Pancreas (tissue), 10 donors: ENCODE measurements around the gene HES4. TPM values are rescaled to one million over a fixed set of nuclear protein-coding genes. Genes with fewer than 3 reads are reported as not detected.
"Not testable (repeated sequence)": the region's sequence is repeated elsewhere in the genome, so short reads cannot be mapped to it uniquely, and the experiment has no call there.

Source experiments
- ATAC-seq, 4 donors: fragments of 200-7000 bp; cut with Tn5 transposase; one replicate each; pipeline versions ENCODE4 v1.8.0 to v1.9.1; 2020; ENCODE audit warnings: mild to moderate bottlenecking in 4 of 4, moderate library complexity in 4 of 4
- DNase-seq, 6 donors: peaks; one replicate each; pipeline ENCODE4 v3.0.0-alpha.2; 2020
- FAIRE-seq: peaks from 2 replicates; lab custom pipeline; 2012; peaks lifted over from hg19 to GRCh38; lab: Jason Lieb, UNC
- H3K27ac ChIP-seq, 4 donors: fragments of 200-600 bp; sonication (generic); 1 replicate in 3 of 4; 2 replicates in 1 of 4; pipeline versions ENCODE4 v1.5.0 to v1.8.0; 2020
- H3K27me3 ChIP-seq, 4 donors: fragments of 200-600 bp; one replicate each; pipeline ENCODE4 v1.8.0; 2021
- H3K36me3 ChIP-seq, 3 donors: fragments of 200-600 bp; sonication (generic) in 1 of 3; one replicate each; pipeline versions ENCODE4 v1.5.0 to v1.8.0; 2020 to 2021
- H3K4me1 ChIP-seq, 3 donors: fragments of 200-600 bp; one replicate each; pipeline ENCODE4 v1.8.0; 2021
- H3K4me3 ChIP-seq, 4 donors: fragments of 200-600 bp; sonication (generic) in 2 of 4; one replicate each; pipeline versions ENCODE4 v1.5.0 to v1.8.0; 2020 to 2021
- H3K9me3 ChIP-seq, 4 donors: fragments of 200-600 bp; one replicate each; pipeline ENCODE4 v1.8.0; 2021
- CTCF ChIP-seq, 4 donors: fragments of 200-600 bp; sonication (generic) in 3 of 4; IDR thresholded peaks; one replicate each; pipeline versions ENCODE4 v1.5.0 to v1.8.0; 2021; ENCODE audit warnings: antibody characterized with exemption in 4 of 4
- WGBS, 2 donors: extraction: QIAGEN DNeasy Blood & Tissue Kit; methylation state at CpG; one replicate each; pipeline ENCODE4 v1.1.7; 2013; 5-methylcytosine and 5-hydroxymethylcytosine counted together
- intact Hi-C, 3 donors: fragments of 100-400 bp; cut with DNase I; formaldehyde crosslinking; loops; one replicate each; pipeline versions ENCODE4 v1.11.1 to v1.14.2; 2022
- polyA plus RNA-seq, 2 donors: library from polyadenylated mRNA; stranded (reverse); fragments of 200-250 nt; gene quantifications; one replicate each; pipeline ENCODE4 v1.2.3, GENCODE V29; 2013
- total RNA-seq, 6 donors: library from RNA; stranded (reverse); fragmentation: NEBNext Ultra II Directional in 4 of 6; extraction: Animal tissue kit (Norgen Biotek cat#: 25700) in 4 of 6; gene quantifications; one replicate each; pipeline versions ENCODE4 v1.2.1 to v1.2.4, GENCODE V29; 2021 to 2023
- donor health status: healthy with polysubstance abuse.
- donor health status: DM: no; HTN: no; CAD: no; lungs with moderate emphysema.
- donor health status: DM: no; HTN: no; CAD: no.
- donor health status: control.
- donor health status: control.
- donor health status: Bipolar disorder and iron deficiency.
- donor health status: DM: yes; HTN: yes; CAD: no.
- donor health status: DM: no; HTN: no; CAD: no.
- donor health status: DM: no; HTN: no; CAD: no.
- donor health status: DM: yes; HTN: yes; CAD: no.

HES4 gene
- total and polyA plus RNA-seq, 8 donors, result 13.2 to 46.4 (median 25.6) TPM

- 76 to 77% methylated on average over 15 of the region's 15 CpGs for WGBS, 2 donors
- H3K27me3 ChIP-seq, result no peaks in the 10 kb centered on the region
- ATAC-seq (no peak), FAIRE-seq (no peak), DNase-seq (no peak)
- intact Hi-C loops, result no loop called here
- H3K4me3 ChIP-seq, result no peak overlapping the region
- H3K36me3 ChIP-seq, result no peaks in the 10 kb centered on the region
- no peak overlapping the region for H3K27ac ChIP-seq
- no peaks in the 10 kb centered on the region for H3K4me1 ChIP-seq
- no peaks in the 10 kb centered on the region for H3K9me3 ChIP-seq
- TF ChIP-seq CTCF (IDR thresholded peaks at IDR 0.05), result no peak
Observed at GRCh38 chr1:993379-993995, 6.4 kb downstream of the HES4 start.

- intact Hi-C loops, result no loop called here
- Histone ChIP-seq H3K27me3 (no peaks in the 10 kb centered on the region), H3K4me3 (no peak overlapping the region), H3K9me3 (no peaks in the 10 kb centered on the region), H3K4me1 (no peaks in the 10 kb centered on the region), H3K27ac (no peak overlapping the region), H3K36me3 (no peaks in the 10 kb centered on the region)
- 86 to 91% methylated on average over 7 of the region's 7 CpGs for WGBS, 2 donors
- ATAC-seq (no peak), FAIRE-seq (no peak), DNase-seq (no peak)
- no peak for TF ChIP-seq CTCF (IDR thresholded peaks at IDR 0.05)
Observed at GRCh38 chr1:992362-992761, 7.5 kb downstream of the HES4 start.

- no peaks in the 10 kb centered on the region for H3K9me3 ChIP-seq
- H3K36me3 ChIP-seq, result no peaks in the 10 kb centered on the region
- FAIRE-seq, result no peak
- no peaks in the 10 kb centered on the region for H3K27me3 ChIP-seq
- H3K27ac ChIP-seq, result no peak overlapping the region
- H3K4me3 ChIP-seq, result no peak overlapping the region
- intact Hi-C loops, result no loop called here
- TF ChIP-seq CTCF (IDR thresholded peaks at IDR 0.05), result no peak
- H3K4me1 ChIP-seq, result no peaks in the 10 kb centered on the region
- 95 to 97% methylated on average over 10 of the region's 10 CpGs for WGBS, 2 donors
- ATAC-seq, result no peak
- DNase-seq, result no peak
Observed at GRCh38 chr1:991895-992294, 8.0 kb downstream of the HES4 start.

- intact Hi-C loops, result not testable (repeated sequence)
Observed at GRCh38 chr1:991275-991674, 8.6 kb downstream of the HES4 start.

GRCh38 chr1:988061-988460 lies 11.8 kb downstream of the HES4 start:
- H3K27ac ChIP-seq, H3K36me3 ChIP-seq, H3K4me1 ChIP-seq, DNase-seq, H3K9me3 ChIP-seq, H3K4me3 ChIP-seq, FAIRE-seq, H3K27me3 ChIP-seq, ATAC-seq: not testable (repeated sequence)
- intact Hi-C loops, result loop anchor here in 2 of 3 donors (10.0 kb wide), 2 partner anchors 77 to 297 kb away; partner anchors contain the start of gene SCNN1D (in 1 of the 2)
- 79 to 89% methylated on average over 5 of the region's 5 CpGs for WGBS, 2 donors

More at GRCh38 chr1:991275-991674, 8.6 kb downstream of the HES4 start:
- not testable (repeated sequence) for H3K27me3 ChIP-seq, H3K4me3 ChIP-seq, DNase-seq, H3K36me3 ChIP-seq, H3K27ac ChIP-seq, ATAC-seq, H3K4me1 ChIP-seq, FAIRE-seq, H3K9me3 ChIP-seq
- whole genome bisulfite sequencing, 2 donors, result 89 to 93% methylated on average over 6 of the region's 6 CpGs

GRCh38 chr1:985126-985525 lies 14.8 kb downstream of the HES4 start:
- ATAC-seq (no peak), FAIRE-seq (no peak), DNase-seq (no peak)
- no peak overlapping the region for H3K27ac ChIP-seq
- WGBS, 2 donors, result 65 to 71% methylated on average over 13 of the region's 13 CpGs
- no peak for TF ChIP-seq CTCF (IDR thresholded peaks at IDR 0.05)
- no peaks in the 10 kb centered on the region for H3K36me3 ChIP-seq
- H3K4me3 ChIP-seq, result no peak overlapping the region
- no peaks in the 10 kb centered on the region for H3K9me3 ChIP-seq
- H3K4me1 ChIP-seq, result no peaks in the 10 kb centered on the region
- intact Hi-C loops, result loop anchor here in 2 of 3 donors (10.0 kb wide), 2 partner anchors 80 to 300 kb away; partner anchors contain the start of gene SCNN1D (in 1 of the 2)
- no peaks in the 10 kb centered on the region for H3K27me3 ChIP-seq
